ENCODE data around the gene TMEM123. TPM values are rescaled to one million over a fixed set of nuclear protein-coding genes. Genes with fewer than 3 reads are reported as not detected.
A peak's percentile ranks its signal among the peaks of the same experiment; 100 is the strongest.

The TMEM123 gene
- total and polyA plus RNA-seq, 2 of the 13 experiments (the other 11 are each of a cell fraction or from before 2014, with no cell fraction given), result 365 to 2,761 TPM

DNA sequence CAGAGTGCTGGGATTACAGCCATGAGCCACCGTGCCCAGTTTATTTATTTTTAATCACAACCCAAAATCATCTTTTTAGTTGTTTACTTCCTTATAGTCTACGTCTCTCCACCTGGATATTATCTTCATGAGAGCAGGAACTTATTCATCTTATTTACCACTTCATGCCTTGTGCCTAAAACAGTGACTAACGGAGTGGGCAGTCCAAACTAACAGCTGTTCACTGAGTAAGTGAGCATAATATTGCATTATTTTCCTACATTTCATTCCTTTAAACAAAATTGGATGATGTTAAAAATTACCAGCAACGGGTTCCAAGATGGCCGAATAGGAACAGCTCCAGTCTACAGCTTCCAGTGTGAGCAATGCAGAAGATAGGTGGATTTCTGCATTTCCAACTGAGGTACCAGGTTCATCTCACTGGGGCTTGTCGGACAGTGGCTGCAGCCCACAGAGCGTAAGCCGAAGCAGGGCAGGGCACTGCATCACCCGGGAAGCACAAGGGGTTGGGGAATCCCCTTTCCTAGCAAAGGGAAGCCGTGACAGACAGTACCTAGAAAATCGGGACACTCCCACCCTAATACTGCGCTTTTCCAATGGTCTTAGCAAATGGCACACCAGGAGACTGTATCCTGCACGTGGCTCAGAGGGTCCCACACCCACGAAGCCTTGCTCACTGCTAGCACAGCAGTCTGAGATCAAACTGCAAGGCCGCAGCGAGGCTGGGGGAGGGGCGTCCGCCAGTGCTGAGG lies 14.1 kb downstream of the TMEM123 start (continued):
- TF ChIP-seq, protein P1, sequence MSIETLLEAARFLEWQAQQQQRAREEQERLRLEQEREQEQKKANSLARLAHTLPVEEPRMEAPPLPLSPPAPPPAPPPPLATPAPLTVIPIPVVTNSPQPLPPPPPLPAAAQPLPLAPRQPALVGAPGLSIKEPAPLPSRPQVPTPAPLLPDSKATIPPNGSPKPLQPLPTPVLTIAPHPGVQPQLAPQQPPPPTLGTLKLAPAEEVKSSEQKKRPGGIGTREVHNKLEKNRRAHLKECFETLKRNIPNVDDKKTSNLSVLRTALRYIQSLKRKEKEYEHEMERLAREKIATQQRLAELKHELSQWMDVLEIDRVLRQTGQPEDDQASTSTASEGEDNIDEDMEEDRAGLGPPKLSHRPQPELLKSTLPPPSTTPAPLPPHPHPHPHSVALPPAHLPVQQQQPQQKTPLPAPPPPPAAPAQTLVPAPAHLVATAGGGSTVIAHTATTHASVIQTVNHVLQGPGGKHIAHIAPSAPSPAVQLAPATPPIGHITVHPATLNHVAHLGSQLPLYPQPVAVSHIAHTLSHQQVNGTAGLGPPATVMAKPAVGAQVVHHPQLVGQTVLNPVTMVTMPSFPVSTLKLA (IDR thresholded peaks at IDR 0.05), result no peak
- peak; percentile 75 for TF ChIP-seq BORCS8-MEF2B (CRISPR knock-in tag; IDR thresholded peaks at IDR 0.05)
- TF ChIP-seq ERF (CRISPR knock-in tag; IDR thresholded peaks at IDR 0.05), result no peak
- no peak for TF ChIP-seq MATR3 (CRISPR knock-in tag; IDR thresholded peaks at IDR 0.05)
- TF ChIP-seq SRY (CRISPR knock-in tag; IDR thresholded peaks at IDR 0.05), result 0 out of 2 replicates have a peak, but pooled peaks have one; percentile 29
- TF ChIP-seq HMG20A (CRISPR knock-in tag; IDR thresholded peaks at IDR 0.05; ENCODE audit: borderline replicate concordance), result peak; percentile 29; the same call in 1 of the 2 replicates
- TF ChIP-seq FOXA1 (IDR thresholded peaks at IDR 0.05), result no peak
- peak; percentile 73 for TF ChIP-seq FOXA1 (CRISPR knock-in tag; IDR thresholded peaks at IDR 0.05)
- peak; percentile 53; the same call in 1 of the 2 replicates for TF ChIP-seq ISL2 (CRISPR knock-in tag; IDR thresholded peaks at IDR 0.05)
- TF ChIP-seq TCF7 (IDR thresholded peaks at IDR 0.05; ENCODE audit: low read depth), result peak; percentile 47; the same call in 1 of the 2 replicates
- 0 out of 2 replicates have a peak, but pooled peaks have one; percentile 25 for TF ChIP-seq ATF7-NPFF (CRISPR knock-in tag; IDR thresholded peaks at IDR 0.05; ENCODE audit: low read depth)
- 0 out of 2 replicates have a peak, but pooled peaks have one; percentile 63 for TF ChIP-seq SMAD9 (CRISPR knock-in tag; IDR thresholded peaks at IDR 0.05)
- no peak for TF ChIP-seq HOXA7 (CRISPR knock-in tag; IDR thresholded peaks at IDR 0.05)
- TF ChIP-seq BRD4 (CRISPR knock-in tag; IDR thresholded peaks at IDR 0.05), result no peak
- TF ChIP-seq ZSCAN29 (CRISPR knock-in tag; conservative IDR thresholded peaks at IDR 0.05), result no peak
- TF ChIP-seq, protein P2, sequence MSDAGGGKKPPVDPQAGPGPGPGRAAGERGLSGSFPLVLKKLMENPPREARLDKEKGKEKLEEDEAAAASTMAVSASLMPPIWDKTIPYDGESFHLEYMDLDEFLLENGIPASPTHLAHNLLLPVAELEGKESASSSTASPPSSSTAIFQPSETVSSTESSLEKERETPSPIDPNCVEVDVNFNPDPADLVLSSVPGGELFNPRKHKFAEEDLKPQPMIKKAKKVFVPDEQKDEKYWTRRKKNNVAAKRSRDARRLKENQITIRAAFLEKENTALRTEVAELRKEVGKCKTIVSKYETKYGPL (CRISPR knock-in tag; IDR thresholded peaks at IDR 0.05), result no peak
- TF ChIP-seq, protein P3, sequence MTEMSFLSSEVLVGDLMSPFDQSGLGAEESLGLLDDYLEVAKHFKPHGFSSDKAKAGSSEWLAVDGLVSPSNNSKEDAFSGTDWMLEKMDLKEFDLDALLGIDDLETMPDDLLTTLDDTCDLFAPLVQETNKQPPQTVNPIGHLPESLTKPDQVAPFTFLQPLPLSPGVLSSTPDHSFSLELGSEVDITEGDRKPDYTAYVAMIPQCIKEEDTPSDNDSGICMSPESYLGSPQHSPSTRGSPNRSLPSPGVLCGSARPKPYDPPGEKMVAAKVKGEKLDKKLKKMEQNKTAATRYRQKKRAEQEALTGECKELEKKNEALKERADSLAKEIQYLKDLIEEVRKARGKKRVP (CRISPR knock-in tag; IDR thresholded peaks at IDR 0.05), result no peak
- TF ChIP-seq ZNF841 (CRISPR knock-in tag; IDR thresholded peaks at IDR 0.05; ENCODE audit: borderline replicate concordance), result no peak
- TF ChIP-seq, protein P4, sequence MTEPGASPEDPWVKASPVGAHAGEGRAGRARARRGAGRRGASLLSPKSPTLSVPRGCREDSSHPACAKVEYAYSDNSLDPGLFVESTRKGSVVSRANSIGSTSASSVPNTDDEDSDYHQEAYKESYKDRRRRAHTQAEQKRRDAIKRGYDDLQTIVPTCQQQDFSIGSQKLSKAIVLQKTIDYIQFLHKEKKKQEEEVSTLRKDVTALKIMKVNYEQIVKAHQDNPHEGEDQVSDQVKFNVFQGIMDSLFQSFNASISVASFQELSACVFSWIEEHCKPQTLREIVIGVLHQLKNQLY (CRISPR knock-in tag; IDR thresholded peaks at IDR 0.05), result no peak
- TF ChIP-seq HOXA3 (CRISPR knock-in tag; IDR thresholded peaks at IDR 0.05), result peak; percentile 65
- TF ChIP-seq ZFP36 (IDR thresholded peaks at IDR 0.05; ENCODE audit: borderline replicate concordance, low read depth, low read length, partially characterized antibody), result no peak
- no peak for TF ChIP-seq MEIS2 (CRISPR knock-in tag; IDR thresholded peaks at IDR 0.05)
- TF ChIP-seq ZNF616 (CRISPR knock-in tag; IDR thresholded peaks at IDR 0.05; ENCODE audit: low read depth), result peak; percentile 25; the same call in 1 of the 2 replicates
- TF ChIP-seq, protein P5, sequence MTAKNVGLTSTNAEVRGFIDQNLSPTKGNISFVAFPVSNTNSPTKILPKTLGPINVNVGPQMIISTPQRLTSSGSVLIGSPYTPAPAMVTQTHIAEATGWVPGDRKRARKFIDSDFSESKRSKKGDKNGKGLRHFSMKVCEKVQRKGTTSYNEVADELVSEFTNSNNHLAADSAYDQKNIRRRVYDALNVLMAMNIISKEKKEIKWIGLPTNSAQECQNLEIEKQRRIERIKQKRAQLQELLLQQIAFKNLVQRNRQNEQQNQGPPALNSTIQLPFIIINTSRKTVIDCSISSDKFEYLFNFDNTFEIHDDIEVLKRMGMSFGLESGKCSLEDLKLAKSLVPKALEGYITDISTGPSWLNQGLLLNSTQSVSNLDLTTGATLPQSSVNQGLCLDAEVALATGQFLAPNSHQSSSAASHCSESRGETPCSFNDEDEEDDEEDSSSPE (CRISPR knock-in tag; IDR thresholded peaks at IDR 0.05), result peak; percentile 49; the same call in 1 of the 2 replicates
- no peak for TF ChIP-seq JUND (CRISPR knock-in tag; IDR thresholded peaks at IDR 0.05)
- no peak for TF ChIP-seq RNF2 (conservative IDR thresholded peaks at IDR 0.05; ENCODE audit: low read depth)
- TF ChIP-seq, protein P6, sequence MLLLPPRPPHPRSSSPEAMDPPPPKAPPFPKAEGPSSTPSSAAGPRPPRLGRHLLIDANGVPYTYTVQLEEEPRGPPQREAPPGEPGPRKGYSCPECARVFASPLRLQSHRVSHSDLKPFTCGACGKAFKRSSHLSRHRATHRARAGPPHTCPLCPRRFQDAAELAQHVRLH (CRISPR knock-in tag; IDR thresholded peaks at IDR 0.05; ENCODE audit: borderline replicate concordance, low read depth), result peak; percentile 64; the same call in 1 of the 2 replicates

Measured in HepG2 (cell line).